Measurements from ENCODE around the gene LCN15.
"Not testable (repeated sequence)": the region's sequence is repeated elsewhere in the genome, so short reads cannot be mapped to it uniquely, and the experiment has no call there.

LCN15 gene

DNA sequence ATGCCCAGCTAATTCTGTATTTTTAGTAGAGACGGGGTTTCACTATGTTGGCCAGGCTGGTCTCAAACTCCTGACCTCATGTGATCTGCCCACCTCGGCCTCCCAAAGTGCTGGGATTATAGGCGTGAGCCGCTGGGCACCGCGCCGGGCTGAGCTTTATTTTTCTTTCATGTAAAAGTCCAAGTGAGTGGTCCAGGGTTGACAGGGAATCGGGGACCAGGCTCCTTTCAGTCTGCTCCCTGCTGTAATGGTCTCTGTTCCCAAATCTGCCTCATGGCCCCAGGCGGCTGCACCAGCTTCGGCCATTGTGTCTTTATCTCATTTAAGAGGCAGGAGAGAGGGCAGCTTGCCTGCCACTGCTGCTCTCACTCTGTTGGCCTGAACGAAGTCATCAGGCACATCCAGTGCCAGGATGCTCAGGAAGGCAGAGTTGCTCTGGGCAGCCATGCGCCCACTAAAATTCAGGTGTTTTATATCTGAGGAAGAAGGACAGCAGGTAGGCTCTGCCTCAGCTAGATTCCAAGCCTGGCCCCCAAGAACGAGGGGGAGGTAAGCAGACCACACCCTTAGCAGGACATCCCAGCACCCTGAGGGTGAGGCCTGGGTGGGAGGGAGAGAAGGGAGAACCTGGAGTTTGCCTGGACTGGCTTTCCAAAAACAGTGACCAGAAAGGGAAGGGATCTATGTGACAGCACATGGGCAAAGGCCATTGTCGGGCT lies 30.1 kb upstream of the LCN15 start:
- DNase-seq (ENCODE audit: low spot score): no peak

- no peak for DNase-seq (ENCODE audit: low spot score)
Observed at GRCh38 chr9:136793086-136793946, 29.0 kb upstream of the LCN15 start.

DNA sequence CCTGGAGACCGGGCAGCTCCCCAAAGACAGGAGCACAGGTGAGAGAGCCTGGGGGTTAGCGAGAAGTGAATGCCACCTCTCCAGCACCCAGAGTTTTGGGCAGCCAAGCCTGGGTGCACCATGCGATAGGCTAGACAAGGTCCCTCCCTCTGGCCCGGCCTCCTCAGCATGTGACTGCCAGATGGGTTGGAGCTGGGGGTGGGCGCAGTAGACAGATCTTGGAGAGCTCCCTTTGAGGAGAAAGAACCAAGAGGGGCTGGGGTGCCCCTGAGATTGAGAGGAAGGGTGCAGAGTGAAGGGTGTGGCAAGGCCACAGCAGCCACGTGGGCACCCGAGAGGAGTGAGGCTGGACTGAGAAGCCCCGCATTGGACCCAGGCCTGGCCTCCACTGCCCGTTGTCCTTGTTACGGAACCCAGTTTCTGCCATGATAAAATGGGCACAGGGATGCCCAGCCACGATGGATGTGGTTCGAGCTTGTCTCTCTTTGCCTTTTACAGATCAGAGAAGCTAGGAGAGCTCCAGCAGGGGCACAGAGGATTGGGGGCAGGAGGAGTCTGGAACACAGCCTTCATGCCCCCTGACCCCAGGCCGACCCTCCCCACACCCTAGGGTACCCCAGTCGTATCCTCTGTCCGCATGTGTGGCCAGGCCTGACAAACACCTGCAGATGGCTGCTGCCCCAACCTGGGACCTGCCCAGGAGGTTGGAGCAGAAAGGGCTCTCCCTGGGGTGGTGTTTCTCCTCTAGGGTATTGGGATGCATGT lies 28.2 kb upstream of the LCN15 start:
- DNase-seq (ENCODE audit: low spot score): no peak

GRCh38 chr9:136791516-136792276 lies 27.4 kb upstream of the LCN15 start:
- peak; percentile 41 for DNase-seq (ENCODE audit: low spot score)

DNA sequence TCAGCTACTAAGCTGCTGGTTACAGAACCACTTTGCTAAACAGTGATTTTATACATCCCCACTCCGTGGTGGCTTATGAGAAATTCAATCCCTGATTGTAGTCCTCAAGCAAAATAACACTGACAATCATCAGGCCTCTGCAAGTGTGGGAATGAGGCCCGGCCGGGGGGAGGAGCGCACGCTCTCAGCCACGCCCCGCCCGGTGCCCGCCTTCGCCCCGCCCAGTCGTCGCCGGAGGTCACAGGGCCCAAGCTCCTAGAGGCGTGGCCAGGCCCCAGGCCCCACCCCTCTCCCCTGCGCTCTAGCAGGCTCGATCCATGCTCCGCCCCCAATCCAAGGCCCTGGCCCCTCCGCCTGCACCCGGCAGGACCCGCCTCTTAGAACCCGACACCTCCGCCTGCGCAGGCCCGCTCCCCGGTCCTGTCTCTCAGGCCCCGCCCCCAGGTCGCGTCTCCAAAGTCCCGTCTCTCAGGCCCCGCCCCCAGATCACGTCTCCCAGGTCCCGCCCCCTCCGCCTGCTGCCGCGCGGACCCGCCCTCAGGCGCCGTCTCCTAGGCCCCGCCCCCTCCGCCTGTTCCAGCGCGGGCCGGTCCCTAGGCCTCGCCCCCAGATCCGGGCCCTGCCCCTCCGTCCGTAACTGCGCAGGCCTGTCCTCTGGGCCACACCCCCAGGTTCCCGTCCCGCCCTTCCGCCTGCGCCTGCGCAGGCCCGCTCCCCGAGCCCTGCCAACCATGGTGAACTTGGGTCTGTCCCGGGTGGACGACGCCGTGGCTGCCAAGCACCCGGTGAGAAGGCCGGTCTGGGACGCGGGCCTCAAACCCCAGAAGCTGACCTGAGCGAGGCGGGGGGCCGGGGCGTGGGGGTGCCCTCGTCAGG lies 26.6 kb upstream of the LCN15 start, which contains the start of gene TMEM141:
Gene TMEM141, plus strand, starts transcription at position 705 of the 876 bp plus-strand sequence. Its CDS starts 27 bp downstream, at position 732.
- peak; percentile 100 for DNase-seq (ENCODE audit: low spot score)

GRCh38 chr9:136789523-136789937 lies 25.2 kb upstream of the LCN15 start:
- no peak for DNase-seq (ENCODE audit: low spot score)

GRCh38 chr9:136788644-136789522 lies 24.6 kb upstream of the LCN15 start:
- not testable (repeated sequence) for DNase-seq (ENCODE audit: low spot score)

GRCh38 chr9:136787690-136788400 lies 23.5 kb upstream of the LCN15 start:
- DNase-seq (ENCODE audit: low spot score): peak; percentile 67

- DNase-seq (ENCODE audit: low spot score): not testable (repeated sequence)
Observed at GRCh38 chr9:136786983-136787382, 22.7 kb upstream of the LCN15 start.

GRCh38 chr9:136786451-136786850 lies 22.1 kb upstream of the LCN15 start:
- DNase-seq (ENCODE audit: low spot score): no peak

- not testable (repeated sequence) for DNase-seq (ENCODE audit: low spot score)
Observed at GRCh38 chr9:136785565-136786355, 21.4 kb upstream of the LCN15 start.

- no peak for DNase-seq (ENCODE audit: low spot score)
Observed at GRCh38 chr9:136784997-136785361, 20.7 kb upstream of the LCN15 start.

DNA sequence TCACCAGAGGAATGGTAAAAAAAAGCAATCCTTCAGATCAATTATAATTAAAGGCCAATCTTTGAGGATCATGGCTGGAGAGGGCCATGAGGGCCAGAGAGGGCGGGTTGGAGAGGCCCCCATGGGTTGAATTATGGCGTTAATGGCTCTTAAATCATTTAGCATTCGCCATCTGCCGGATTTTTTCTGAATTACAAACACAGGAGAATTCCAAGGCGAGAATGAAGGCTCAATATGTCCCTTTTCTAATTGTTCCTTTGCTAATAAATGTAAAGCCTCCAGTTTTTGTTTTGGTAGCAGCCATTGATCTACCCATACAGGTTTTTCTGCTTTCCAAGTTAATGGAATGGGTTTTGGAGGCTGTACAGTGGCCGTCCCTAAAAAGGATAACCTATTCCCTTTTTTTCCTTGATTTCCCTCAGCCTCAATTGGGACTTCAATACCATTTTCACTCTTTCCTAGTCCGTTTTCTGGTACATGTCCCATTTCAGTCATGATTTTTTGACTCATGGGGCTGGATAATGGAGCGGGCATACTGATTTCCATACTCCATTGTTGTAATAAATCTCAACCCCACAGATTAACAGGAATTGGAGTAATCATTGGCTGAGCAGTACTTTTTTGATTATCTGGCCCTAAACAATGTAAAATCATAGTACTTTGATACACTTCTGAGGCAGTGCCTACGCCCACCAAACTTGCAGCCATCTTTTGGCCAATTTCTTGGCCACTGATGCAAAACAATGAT lies 20.1 kb upstream of the LCN15 start:
- peak; percentile 51 for DNase-seq (ENCODE audit: low spot score)

DNA sequence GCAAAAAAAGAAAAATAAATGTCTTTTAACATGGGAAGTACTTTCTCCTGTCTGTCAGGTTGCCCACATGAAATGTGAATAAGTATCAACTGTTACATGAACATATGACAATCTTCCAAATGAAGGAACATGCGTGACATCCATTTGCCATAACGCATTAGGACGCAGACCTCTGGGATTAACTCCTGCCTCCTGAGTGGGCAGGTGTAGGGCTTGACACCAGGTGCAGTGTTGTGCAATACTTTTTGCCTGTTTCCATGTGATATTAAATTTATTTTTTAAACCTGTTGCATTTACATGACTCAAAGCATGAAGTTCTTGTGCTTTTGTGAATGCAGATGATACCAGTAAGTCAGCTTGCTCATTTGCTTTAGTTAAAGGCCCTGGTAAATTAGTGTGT lies 18.1 kb upstream of the LCN15 start:
- DNase-seq (ENCODE audit: low spot score): no peak

DNA sequence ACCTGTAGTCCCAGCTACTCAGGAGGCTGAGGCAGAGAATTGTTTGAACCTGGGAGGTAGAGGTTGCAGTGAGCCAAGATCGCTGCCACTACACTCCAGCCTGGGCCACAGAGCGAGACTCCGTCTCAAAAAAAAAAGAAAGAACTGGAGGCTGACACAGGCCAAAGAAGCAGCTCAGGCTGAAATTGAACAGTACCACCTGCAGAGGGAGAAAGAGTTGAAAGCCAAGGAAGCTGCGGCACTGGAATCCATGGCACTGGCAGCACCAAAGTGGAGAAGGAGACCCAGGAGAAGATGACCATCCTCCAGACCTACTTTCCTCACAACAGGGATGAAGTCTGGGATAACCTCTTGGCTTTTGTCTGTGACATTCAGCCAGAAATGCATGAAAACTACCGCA lies 15.5 kb upstream of the LCN15 start:
- DNase-seq (ENCODE audit: low spot score): no peak

DNA sequence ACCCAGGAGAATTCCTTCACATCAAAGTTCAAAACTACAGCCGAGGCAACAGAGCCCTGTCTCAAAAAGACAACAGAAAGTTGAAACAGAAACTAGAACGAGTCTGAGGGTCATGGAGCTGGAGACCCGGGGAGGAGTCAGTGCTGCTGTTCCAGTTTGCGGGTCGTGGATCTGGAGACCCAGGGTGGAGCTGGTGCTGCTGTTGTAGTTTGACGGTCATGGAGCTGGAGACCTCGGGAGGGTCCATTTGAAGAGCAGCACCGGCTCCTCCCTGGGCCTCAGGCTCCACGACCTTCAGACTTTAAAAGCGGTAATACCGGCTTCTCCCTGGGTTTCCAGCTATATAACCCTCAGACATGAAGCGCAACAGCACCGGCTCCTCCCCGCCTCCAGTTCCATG lies 13.0 kb upstream of the LCN15 start:
- no peak for DNase-seq (ENCODE audit: low spot score)

DNA sequence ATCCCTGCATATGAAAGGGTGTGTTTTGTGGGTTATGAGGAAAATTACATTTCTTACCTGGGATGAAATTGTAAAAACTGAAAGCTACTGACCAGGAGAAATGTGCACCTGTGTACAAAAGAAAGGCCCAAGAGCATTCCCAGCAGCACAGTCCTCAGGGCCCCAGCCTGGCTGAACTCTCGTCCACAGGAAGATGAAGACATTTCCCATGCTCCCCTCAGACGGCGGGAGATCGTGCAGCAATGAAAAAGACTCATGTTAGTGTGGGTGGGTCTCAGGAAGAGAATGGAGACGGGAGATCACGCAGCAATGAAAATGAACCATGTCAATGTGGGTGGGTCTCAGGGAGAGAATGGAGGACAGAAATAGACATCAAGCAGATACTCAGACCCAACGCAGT lies 12.6 kb upstream of the LCN15 start:
- no peak for DNase-seq (ENCODE audit: low spot score)

Data from AG20443 (cell line).